Body of pancreas (tissue), 4 donors: Measurements from ENCODE around the gene OR1M1.

Experiments used
- CTCF ChIP-seq, 7 experiments: fragments of 450-650 bp in 4 of 7; fragments of 200-600 bp in 3 of 7; sonication (generic) in 3 of 7; IDR thresholded peaks; one replicate each; pipeline ENCODE4 v1.5.1; 2016 to 2019; ENCODE audit warnings: antibody characterized with exemption in 7 of 7
- POLR2A ChIP-seq, 3 donors: fragments of 450-650 bp; IDR thresholded peaks; one replicate each; pipeline ENCODE4 v1.6.1; 2016; ENCODE audit warnings: antibody characterized with exemption in 3 of 3, mild to moderate bottlenecking in 2 of 3

GRCh38 chr19:9052894-9053293 is 34.0 kb upstream of the OR1M1 start:
- TF ChIP-seq CTCF (IDR thresholded peaks at IDR 0.05) (no peak), POLR2A (IDR thresholded peaks at IDR 0.05) (no peak)
